GM18508 (cell line): Measurements from ENCODE around the gene DCC.

Source experiments
- ATAC-seq: cut with Tn5 transposase; IDR thresholded peaks from one replicate; pipeline ENCODE4 v1.9.1; 2021; ENCODE audit warnings: moderate number of reproducible peaks; ENCODE audit not compliant: insufficient read depth, unreplicated experiment

Gene DCC

GRCh38 chr18:52481116-52481515, 141.1 kb downstream of the DCC start:
- ATAC-seq = no peak

- ATAC-seq = no peak
Measured at GRCh38 chr18:52484977-52485376, 145.0 kb downstream of the DCC start.

DNA sequence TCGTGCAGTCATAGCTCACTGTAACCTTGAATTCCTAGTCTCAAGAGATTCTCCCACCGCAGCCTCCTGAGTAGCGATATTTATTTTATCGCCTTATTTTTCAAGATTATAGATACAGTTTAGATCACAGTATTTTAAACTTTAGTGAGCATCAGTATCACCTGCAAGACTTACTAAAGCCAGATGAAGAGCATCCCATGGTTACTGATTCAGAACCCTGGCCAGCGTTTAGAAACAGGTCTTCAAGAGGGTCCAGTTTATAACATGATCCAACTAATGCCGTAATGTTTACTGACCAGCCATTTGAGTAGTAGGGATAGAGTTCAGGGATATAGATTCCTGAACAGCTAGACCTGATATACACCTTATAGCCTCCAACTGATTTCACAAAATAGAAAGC, 146.1 kb downstream of the DCC start:
- ATAC-seq = no peak

GRCh38 chr18:52489396-52490306, 149.7 kb downstream of the DCC start:
- no peak for ATAC-seq

- ATAC-seq = no peak
Measured at GRCh38 chr18:52496426-52496825, 156.4 kb downstream of the DCC start.

- ATAC-seq = no peak
Measured at GRCh38 chr18:52499016-52499415, 159.0 kb downstream of the DCC start.

DNA sequence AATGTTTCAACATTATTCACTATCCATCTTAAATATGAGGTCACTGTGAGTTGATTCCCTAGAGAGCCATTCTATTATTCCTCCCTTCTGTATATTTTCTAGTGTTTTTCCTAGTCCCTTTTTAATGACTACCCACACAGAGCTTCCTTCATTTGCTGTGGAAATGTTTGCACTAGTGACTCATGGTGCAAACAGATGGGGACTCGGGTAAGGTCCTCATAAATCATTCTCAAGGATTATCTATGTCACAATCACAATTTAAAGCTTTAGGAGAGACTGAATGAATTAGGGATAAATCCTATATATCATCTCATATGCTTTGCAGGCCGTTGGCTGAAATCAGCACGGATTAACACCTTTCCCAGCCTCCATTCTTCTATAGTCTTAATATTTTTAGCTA, 159.6 kb downstream of the DCC start:
- no peak for ATAC-seq

DNA sequence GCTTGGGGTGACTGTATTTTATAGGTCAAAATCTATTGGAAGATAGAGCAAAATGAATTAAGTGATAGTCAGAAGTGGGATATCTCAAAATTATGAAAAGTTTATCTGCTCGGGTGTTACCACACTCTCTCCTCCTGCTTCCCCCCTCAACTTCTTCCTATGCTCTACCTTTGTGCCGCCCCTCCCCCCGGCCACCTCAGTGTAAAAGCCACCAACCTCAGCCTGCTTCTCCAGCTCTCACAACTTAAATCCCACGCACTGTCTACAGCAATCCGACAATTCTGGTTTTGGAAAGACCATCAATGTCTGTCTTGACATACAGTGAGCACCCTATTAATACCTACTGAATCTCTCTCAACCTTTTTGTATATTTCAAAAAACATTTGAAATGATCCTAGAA, 164.6 kb downstream of the DCC start:
- no peak for ATAC-seq

- ATAC-seq = no peak
Measured at GRCh38 chr18:52510139-52510538, 170.1 kb downstream of the DCC start.

- no peak for ATAC-seq
Measured at GRCh38 chr18:52518086-52518485, 178.1 kb downstream of the DCC start.

DNA sequence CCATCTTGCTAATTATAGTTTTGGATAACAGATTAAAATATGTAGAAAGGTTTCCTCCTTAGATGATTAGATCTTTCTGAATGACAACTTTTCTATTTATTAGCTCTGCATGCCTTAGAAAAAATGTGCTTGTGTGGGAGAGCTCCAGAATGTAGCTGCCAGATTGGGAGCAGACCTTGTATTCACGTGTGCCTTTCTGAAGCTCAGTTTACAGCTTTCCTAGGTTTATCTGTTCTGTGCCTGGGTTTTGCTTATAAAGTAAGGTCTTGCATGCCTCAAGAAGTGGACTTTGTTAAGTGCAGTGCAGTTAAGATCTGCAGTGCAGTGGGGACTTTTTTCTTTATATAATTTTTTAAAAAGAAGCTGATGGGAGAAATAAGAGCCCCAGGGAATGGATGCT, 179.0 kb downstream of the DCC start:
- no peak for ATAC-seq

- no peak for ATAC-seq
Measured at GRCh38 chr18:52523566-52523965, 183.6 kb downstream of the DCC start.

- ATAC-seq = no peak
Measured at GRCh38 chr18:52531836-52532235, 191.8 kb downstream of the DCC start.

- no peak for ATAC-seq
Measured at GRCh38 chr18:52536039-52536438, 196.0 kb downstream of the DCC start.

DNA sequence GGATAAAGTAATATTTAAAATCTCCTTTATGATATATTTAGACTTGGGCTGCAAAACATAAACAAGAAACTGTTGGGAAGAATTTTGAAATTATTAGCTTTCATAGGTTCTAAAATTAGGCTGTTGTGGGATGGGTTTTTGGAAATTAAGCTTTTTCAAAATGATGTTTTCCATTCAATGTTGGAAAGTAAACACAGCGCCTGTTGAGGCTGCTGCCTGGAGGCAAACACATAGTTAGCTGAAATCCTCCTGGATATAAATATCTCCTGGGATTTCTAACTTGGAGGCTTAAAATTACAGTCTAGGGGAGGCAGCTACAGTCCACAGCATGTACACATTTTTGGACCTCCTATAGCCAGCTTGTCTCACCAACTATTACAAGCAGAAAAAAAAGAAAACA, 197.3 kb downstream of the DCC start:
- ATAC-seq = no peak

DNA sequence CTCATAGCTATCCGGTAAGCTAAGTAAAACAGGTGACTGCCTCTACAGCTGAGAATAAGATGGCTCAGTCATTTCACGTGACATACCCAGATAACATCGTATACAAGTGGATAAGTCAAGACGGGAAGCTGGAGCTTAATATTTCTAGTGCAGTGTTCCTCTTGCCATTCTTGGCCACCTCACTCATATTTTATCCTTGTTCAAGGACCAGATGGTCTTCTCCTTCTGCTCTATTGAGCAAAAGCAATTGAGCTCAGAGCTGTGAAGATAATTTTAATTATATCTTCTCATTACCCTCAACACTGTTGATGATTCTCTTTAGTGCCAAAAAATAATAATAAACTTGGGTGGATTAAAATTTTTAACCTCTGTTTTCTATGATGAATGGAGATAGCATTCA, 201.1 kb downstream of the DCC start:
- no peak for ATAC-seq

DNA sequence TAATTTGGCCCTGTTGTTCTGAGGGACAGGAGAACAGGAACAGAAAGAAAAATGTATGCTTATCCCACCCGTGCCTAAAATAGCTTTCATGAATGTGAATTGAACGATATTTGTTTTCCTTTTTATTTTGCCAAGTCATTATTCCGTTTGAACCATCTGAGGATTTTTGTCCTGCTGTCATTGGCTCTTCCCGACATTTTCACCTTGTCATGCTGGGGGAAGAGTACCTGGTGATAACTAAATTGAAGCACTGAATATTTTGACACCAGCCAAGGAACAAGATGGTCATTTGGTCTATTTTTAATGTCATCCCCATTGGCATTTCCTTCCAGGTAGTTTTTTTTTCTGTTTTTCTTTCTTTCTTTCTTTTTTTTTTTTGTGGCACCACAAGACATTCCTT, 204.1 kb downstream of the DCC start:
- no peak for ATAC-seq

DNA sequence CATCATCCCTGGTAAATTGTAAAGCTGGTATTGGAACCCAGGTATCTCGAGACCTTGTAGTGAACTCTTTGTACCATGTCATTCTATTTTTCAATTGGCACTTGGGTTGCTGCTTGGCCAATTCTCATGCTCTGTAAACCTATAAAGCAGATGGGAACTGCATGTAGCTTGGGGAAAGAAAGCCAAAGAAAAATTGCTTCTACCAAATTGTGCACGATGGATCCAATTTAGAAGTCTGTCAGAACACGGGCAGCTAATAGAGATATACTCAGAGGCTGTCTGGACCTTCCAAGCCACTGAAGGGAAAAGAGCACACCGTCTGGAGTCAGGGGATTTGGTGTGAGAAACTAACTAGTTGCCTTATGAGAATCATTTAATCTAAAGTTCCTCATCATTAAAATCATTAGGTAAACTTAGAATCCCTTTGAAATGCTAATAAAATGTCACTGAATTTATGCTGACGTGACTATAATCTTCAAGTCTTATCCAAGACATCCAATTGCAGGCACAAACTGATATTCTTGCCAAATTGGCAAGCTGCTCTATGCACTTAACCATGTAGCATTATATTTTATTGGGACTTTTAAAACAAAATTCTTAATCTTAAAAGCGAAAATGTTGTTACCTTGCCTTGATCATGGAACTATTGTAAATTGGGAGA, 206.8 kb downstream of the DCC start:
- no peak for ATAC-seq

GRCh38 chr18:52553441-52553840, 213.4 kb downstream of the DCC start:
- ATAC-seq = no peak

DNA sequence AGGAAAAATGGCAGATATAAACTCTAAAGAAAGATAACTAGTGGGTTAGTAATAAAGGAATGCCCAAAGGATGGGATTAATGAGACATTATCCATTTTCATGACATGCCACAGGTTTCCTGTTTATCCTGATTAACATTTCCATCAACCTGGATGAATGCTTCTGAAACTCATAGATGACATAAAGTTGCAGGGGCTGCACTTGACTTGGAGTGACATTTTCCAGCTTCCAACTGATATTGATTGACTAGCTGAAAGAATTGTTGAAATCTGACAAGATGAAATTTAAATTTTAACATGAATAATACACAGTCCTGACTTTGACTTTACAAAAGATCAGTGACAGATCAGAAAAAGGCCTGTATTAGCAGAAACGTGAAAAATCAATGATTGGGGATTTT, 214.2 kb downstream of the DCC start:
- ATAC-seq = no peak

GRCh38 chr18:52567360-52567759, 227.4 kb downstream of the DCC start:
- ATAC-seq = no peak

- no peak for ATAC-seq
Measured at GRCh38 chr18:52569492-52569891, 229.5 kb downstream of the DCC start.
